ENCODE measurements around the gene DLG3.

- TF ChIP-seq, protein P1, sequence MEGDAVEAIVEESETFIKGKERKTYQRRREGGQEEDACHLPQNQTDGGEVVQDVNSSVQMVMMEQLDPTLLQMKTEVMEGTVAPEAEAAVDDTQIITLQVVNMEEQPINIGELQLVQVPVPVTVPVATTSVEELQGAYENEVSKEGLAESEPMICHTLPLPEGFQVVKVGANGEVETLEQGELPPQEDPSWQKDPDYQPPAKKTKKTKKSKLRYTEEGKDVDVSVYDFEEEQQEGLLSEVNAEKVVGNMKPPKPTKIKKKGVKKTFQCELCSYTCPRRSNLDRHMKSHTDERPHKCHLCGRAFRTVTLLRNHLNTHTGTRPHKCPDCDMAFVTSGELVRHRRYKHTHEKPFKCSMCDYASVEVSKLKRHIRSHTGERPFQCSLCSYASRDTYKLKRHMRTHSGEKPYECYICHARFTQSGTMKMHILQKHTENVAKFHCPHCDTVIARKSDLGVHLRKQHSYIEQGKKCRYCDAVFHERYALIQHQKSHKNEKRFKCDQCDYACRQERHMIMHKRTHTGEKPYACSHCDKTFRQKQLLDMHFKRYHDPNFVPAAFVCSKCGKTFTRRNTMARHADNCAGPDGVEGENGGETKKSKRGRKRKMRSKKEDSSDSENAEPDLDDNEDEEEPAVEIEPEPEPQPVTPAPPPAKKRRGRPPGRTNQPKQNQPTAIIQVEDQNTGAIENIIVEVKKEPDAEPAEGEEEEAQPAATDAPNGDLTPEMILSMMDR (IDR thresholded peaks at IDR 0.05; ENCODE audit: borderline replicate concordance, extremely low read depth, low read length, poor library complexity, severe bottlenecking), result no peak
- no peak for TF ChIP-seq EZH2 (IDR thresholded peaks at IDR 0.05; ENCODE audit: borderline replicate concordance, low read depth, low read length, severe bottlenecking)
Measured at GRCh38 chrX:70527053-70527452, 82.4 kb downstream of the DLG3 start.
